K562 (cell line): Measurements from ENCODE around the gene LGALS12. TPM values are rescaled to one million over a fixed set of nuclear protein-coding genes. Genes with fewer than 3 reads are reported as not detected.

ENCODE experiments used
- ATAC-seq: fragments of 200-7000 bp; cut with Tn5 transposase; 3 replicates; pipeline ENCODE4 v1.9.1; 2020; ENCODE audit warnings: moderate library complexity
- BruUV-seq: library from RNA; stranded (reverse); fragments of 400-500 nt; replicated peaks from 2 replicates; lab custom pipeline; 2021; lab: Mats Ljungman, UMichigan
- CTCF ChIA-PET: fragments of 300-600 bp; formaldehyde crosslinking; extraction: SDS; loops from one replicate; lab custom pipeline; 2021; ENCODE audit warnings: low intra/inter-chr PET ratio; lab: Yijun Ruan, JAX
- POLR2A ChIA-PET: fragments of 300-600, 350-650 bp; sonication (Branson Sonifier 250); formaldehyde crosslinking; extraction: SDS; loops from one replicate; lab custom pipeline; 2021; ENCODE audit warnings: antibody characterized with exemption, inconsistent platforms; lab: Yijun Ruan, JAX
- DNase-seq, 4 experiments: peaks; one replicate each; pipeline versions ENCODE4 v3.0.0 to v3.0.0-alpha.2; 2011 to 2018; ENCODE audit warnings: low spot score in 3 of 4, mixed read lengths in 3 of 4; ENCODE audit errors: extremely low read depth in 1 of 4
- FAIRE-seq: peaks from 2 replicates; lab custom pipeline; 2011; peaks lifted over from hg19 to GRCh38; lab: Jason Lieb, UNC
- H2AFZ ChIP-seq: 2 replicates; pipeline ENCODE4 v1.6.0; 2011; ENCODE audit warnings: low read depth, low read length, control low read depth, inconsistent platforms
- H3K27ac ChIP-seq: fragments of 200-600 bp; 3 replicates; pipeline ENCODE4 v1.8.0; 2011; ENCODE audit warnings: low read depth, mild to moderate bottlenecking, control low read depth, inconsistent platforms, low read length, moderate library complexity, mixed read lengths; ENCODE audit errors: extremely low read depth
- H3K27me3 ChIP-seq, 2 experiments: fragments of 300-600 bp in 1 of 2; 2 replicates in 1 of 2; 3 replicates in 1 of 2; pipeline versions ENCODE4 v1.6.0 to v1.8.0; 2011; ENCODE audit warnings: inconsistent platforms in 2 of 2, low read length in 2 of 2, mild to moderate bottlenecking in 1 of 2, mixed read lengths in 1 of 2, moderate library complexity in 1 of 2; ENCODE audit not compliant: control insufficient read depth in 2 of 2, insufficient read depth in 2 of 2
- H3K36me3 ChIP-seq: fragments of 300-600 bp; 3 replicates; pipeline ENCODE4 v1.8.0; 2011; ENCODE audit warnings: mild to moderate bottlenecking, low read length, inconsistent platforms; ENCODE audit not compliant: control insufficient read depth, insufficient read depth
- H3K4me1 ChIP-seq, 2 experiments: fragments of 200-600 bp in 1 of 2; replicated peaks in 1 of 2; 2 replicates in 1 of 2; 3 replicates in 1 of 2; pipeline versions ENCODE4 v1.5.1 to v1.8.0; 2011; ENCODE audit warnings: inconsistent platforms in 2 of 2, low read length in 2 of 2, mild to moderate bottlenecking in 1 of 2, mixed read lengths in 1 of 2, moderate library complexity in 1 of 2; ENCODE audit not compliant: control insufficient read depth in 2 of 2, insufficient read depth in 2 of 2
- H3K4me2 ChIP-seq: 2 replicates; pipeline ENCODE4 v1.6.1; 2011; ENCODE audit warnings: low read length, control low read depth, inconsistent platforms, mixed read lengths; ENCODE audit not compliant: insufficient read depth
- H3K4me3 ChIP-seq: fragments of 200-600 bp; sonication (generic), shearing (Covaris generic); 2 replicates; pipeline ENCODE4 v1.5.1; 2016; ENCODE audit warnings: control low read depth, inconsistent platforms
- H3K79me2 ChIP-seq: fragments of 200-600 bp; 3 replicates; pipeline ENCODE4 v1.8.0; 2011; ENCODE audit warnings: low read length, inconsistent platforms; ENCODE audit not compliant: control insufficient read depth, insufficient read depth
- H3K9ac ChIP-seq, 2 experiments: 2 replicates each; pipeline versions ENCODE4 v1.6.0 to v1.6.1; 2011; ENCODE audit warnings: low read depth in 2 of 2, low read length in 2 of 2, control low read depth in 1 of 2, inconsistent platforms in 1 of 2, mild to moderate bottlenecking in 1 of 2, mixed read lengths in 1 of 2; ENCODE audit not compliant: insufficient read depth in 1 of 2
- H3K9me1 ChIP-seq: one replicate; pipeline ENCODE4 v1.6.0; 2011; ENCODE audit warnings: inconsistent platforms, mild to moderate bottlenecking, low read length, moderate library complexity; ENCODE audit not compliant: control insufficient read depth, insufficient read depth
- H3K9me3 ChIP-seq: replicated peaks from 2 replicates; pipeline ENCODE4 v1.5.1; 2011; ENCODE audit warnings: low read depth, low read length, inconsistent platforms; ENCODE audit not compliant: control insufficient read depth, insufficient read depth
- H4K20me1 ChIP-seq: replicated peaks from 2 replicates; pipeline ENCODE4 v1.6.1; 2011; ENCODE audit warnings: low read length, inconsistent platforms, mixed read lengths; ENCODE audit not compliant: control insufficient read depth, insufficient read depth
- BRD4 ChIP-seq: fragments of 200-600 bp; sonication (generic); IDR thresholded peaks from 2 replicates; pipeline ENCODE4 v1.6.1; 2017; ENCODE audit warnings: inconsistent platforms
- COPS2 ChIP-seq: fragments of 450-650 bp; conservative IDR thresholded peaks from 2 replicates; pipeline ENCODE4 v1.6.1; 2016; ENCODE audit warnings: mild to moderate bottlenecking, moderate library complexity
- FOXJ2 ChIP-seq: fragments of 200-800 bp; sonication (Bioruptor generic); IDR thresholded peaks from 2 replicates; pipeline ENCODE4 v1.6.1; 2016; ENCODE audit warnings: missing genetic modification characterization, missing compliant biosample characterization
- NBN ChIP-seq: fragments of 450-650 bp; IDR thresholded peaks from 2 replicates; pipeline ENCODE4 v1.6.1; 2016; ENCODE audit warnings: low read depth, mild to moderate bottlenecking
- RFX1 ChIP-seq: fragments of 450-650 bp; IDR thresholded peaks from 2 replicates; pipeline ENCODE4 v1.6.1; 2016; ENCODE audit warnings: mild to moderate bottlenecking, moderate library complexity
- TAF15 ChIP-seq: fragments of 200-400 bp; formaldehyde crosslinking; IDR thresholded peaks from 2 replicates; pipeline ENCODE4 v1.6.1; 2017; ENCODE audit warnings: mild to moderate bottlenecking, low read depth, low read length, moderate library complexity
- ZFP1 ChIP-seq: fragments of 450-650 bp; formaldehyde crosslinking; IDR thresholded peaks from 2 replicates; pipeline ENCODE4 v1.4.0; 2020; ENCODE audit warnings: mild to moderate bottlenecking, mixed read lengths
- ZNF121 ChIP-seq: sonication (generic); formaldehyde crosslinking; conservative IDR thresholded peaks from 2 replicates; pipeline ENCODE4 v1.8.0; 2022; ENCODE audit warnings: missing genetic modification reagents
- ZNF23 ChIP-seq: fragments of 250-450 bp; sonication (Bioruptor Pico); IDR thresholded peaks from 2 replicates; pipeline ENCODE4 v1.4.0; 2020; ENCODE audit warnings: mild to moderate bottlenecking
- ZNF668 ChIP-seq: fragments of 250-450 bp; sonication (Bioruptor Pico); IDR thresholded peaks from 2 replicates; pipeline ENCODE4 v1.8.0; 2022; ENCODE audit warnings: mild to moderate bottlenecking, inconsistent platforms
- ZNF77 ChIP-seq: fragments of 250-450 bp; sonication (Bioruptor Pico); IDR thresholded peaks from 2 replicates; pipeline ENCODE4 v1.5.0; 2020
- WGBS: fragments of 100-300 bp; shearing (Covaris generic); methylation state at CpG from one replicate; pipeline ENCODE4 v1.1.6; 2016; ENCODE audit warnings: low coverage, mixed read lengths; ENCODE audit not compliant: insufficient coverage; ENCODE audit errors: missing lambda C conversion rate; 5-methylcytosine and 5-hydroxymethylcytosine counted together
- in situ Hi-C: fragments of 300-500 bp; cut with MboI; formaldehyde crosslinking; loops from 4 replicates; pipeline ENCODE4 v1.15.0; 2018; ENCODE audit warnings: inconsistent platforms, mixed read lengths
- intact Hi-C: fragments of 100-400 bp; cut with micrococcal nuclease; formaldehyde crosslinking; loops from 2 replicates; pipeline ENCODE4 v1.14.2; 2022
- polyA plus RNA-seq, 8 experiments: library from polyadenylated mRNA; depleted of rRNA in 4 of 8; stranded (reverse) in 5 of 8; unstranded in 3 of 8; fragments of >200 nt; fragmentation: Nextera tagmentation in 2 of 8; fragmentation: Illumina TruSeq in 1 of 8; extraction: Ambion mirVana in 2 of 8; extraction: Trizol in 1 of 8; gene quantifications; 2 replicates each; pipeline versions ENCODE4 v1.2.1 to v1.2.3, GENCODE V29; 2011 to 2014; ENCODE audit warnings: inconsistent platforms in 1 of 8, missing spikeins in 1 of 8
- total RNA-seq, 7 experiments: library from RNA; depleted of rRNA in 6 of 7; stranded (reverse); fragments of >200 nt in 6 of 7; fragmentation: Illumina TruSeq in 2 of 7; extraction: Trizol in 2 of 7; gene quantifications; 2 replicates each; pipeline versions ENCODE4 v1.2.1 to v1.2.3, GENCODE V29; 2011 to 2021; ENCODE audit warnings: low replicate concordance in 1 of 7
- TF ChIP-seq, protein P1 (sequence below): fragments of 250-450 bp; sonication (Bioruptor Pico); IDR thresholded peaks from 2 replicates; pipeline ENCODE4 v1.5.0; 2022; ENCODE audit warnings: mild to moderate bottlenecking
- TF ChIP-seq, protein P2 (sequence below): fragments of 250-450 bp; sonication (Bioruptor Pico); IDR thresholded peaks from 2 replicates; pipeline ENCODE4 v1.8.0; 2022; ENCODE audit warnings: inconsistent platforms, mild to moderate bottlenecking, moderate library complexity, borderline replicate concordance

The LGALS12 gene
- total and polyA plus RNA-seq, 9 of the 15 experiments (the other 6 are each of a cell fraction or from before 2014, with no cell fraction given), result 0.66 to 8.0 (median 5.0) TPM

DNA sequence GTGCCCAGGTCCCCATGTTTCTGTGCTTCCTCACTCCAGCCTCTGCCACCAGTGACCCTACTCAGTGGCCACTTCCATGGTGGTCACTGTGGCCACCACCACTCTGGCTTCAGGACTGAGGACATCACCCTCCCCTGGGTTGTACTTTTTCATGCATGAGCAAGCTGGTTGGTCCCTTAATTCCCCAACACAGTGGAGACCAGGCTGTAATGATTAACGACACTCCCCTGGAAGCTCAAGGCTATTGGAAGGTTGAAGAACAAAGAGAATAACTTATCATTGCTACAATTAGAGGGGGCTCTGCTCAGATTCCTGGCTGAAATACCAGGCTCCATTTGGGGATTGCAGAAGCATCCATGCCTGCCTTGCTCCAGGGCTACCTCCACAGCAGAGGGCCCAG, 41.2 kb downstream of the LGALS12 start:
- no peak overlapping the region for H3K27ac ChIP-seq
- ChIA-PET POLR2A (interaction anchor here (1.0 to 1.2 kb wide), 2 partner anchors 10 to 16 kb away, joined by 3 to 7 read pairs; partner anchors contain the start of genes PLAAT2 and PLAAT4), CTCF (no interaction called here)
- H3K4me1 ChIP-seq, result no peaks in the 10 kb centered on the region; a peak in 1 of 5 replicates
- intact Hi-C loops (no loop called here), in situ Hi-C loops (no loop called here)
- ATAC-seq (no peak), DNase-seq (no peak), FAIRE-seq (no peak)
- no peak overlapping the region for H3K4me2 ChIP-seq
- H3K9me1 ChIP-seq, result no peaks in the 10 kb centered on the region
- no peak for TF ChIP-seq RFX1
- TF ChIP-seq, protein P1, sequence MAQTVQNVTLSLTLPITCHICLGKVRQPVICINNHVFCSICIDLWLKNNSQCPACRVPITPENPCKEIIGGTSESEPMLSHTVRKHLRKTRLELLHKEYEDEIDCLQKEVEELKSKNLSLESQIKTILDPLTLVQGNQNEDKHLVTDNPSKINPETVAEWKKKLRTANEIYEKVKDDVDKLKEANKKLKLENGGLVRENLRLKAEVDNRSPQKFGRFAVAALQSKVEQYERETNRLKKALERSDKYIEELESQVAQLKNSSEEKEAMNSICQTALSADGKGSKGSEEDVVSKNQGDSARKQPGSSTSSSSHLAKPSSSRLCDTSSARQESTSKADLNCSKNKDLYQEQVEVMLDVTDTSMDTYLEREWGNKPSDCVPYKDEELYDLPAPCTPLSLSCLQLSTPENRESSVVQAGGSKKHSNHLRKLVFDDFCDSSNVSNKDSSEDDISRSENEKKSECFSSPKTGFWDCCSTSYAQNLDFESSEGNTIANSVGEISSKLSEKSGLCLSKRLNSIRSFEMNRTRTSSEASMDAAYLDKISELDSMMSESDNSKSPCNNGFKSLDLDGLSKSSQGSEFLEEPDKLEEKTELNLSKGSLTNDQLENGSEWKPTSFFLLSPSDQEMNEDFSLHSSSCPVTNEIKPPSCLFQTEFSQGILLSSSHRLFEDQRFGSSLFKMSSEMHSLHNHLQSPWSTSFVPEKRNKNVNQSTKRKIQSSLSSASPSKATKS, result no peak
- TF ChIP-seq NBN, result no peak
- no peak for TF ChIP-seq ZNF668 (CRISPR knock-in tag)
- TF ChIP-seq, protein P2, sequence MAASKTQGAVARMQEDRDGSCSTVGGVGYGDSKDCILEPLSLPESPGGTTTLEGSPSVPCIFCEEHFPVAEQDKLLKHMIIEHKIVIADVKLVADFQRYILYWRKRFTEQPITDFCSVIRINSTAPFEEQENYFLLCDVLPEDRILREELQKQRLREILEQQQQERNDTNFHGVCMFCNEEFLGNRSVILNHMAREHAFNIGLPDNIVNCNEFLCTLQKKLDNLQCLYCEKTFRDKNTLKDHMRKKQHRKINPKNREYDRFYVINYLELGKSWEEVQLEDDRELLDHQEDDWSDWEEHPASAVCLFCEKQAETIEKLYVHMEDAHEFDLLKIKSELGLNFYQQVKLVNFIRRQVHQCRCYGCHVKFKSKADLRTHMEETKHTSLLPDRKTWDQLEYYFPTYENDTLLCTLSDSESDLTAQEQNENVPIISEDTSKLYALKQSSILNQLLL, result no peak
- no peak for TF ChIP-seq ZNF121 (CRISPR knock-in tag)
- TF ChIP-seq ZNF77, result no peak
- TF ChIP-seq ZFP1, result no peak
- TF ChIP-seq ZNF23 (CRISPR knock-in tag), result no peak
- no peak for TF ChIP-seq FOXJ2 (tag)
- no peak for TF ChIP-seq BRD4
- TF ChIP-seq COPS2, result no peak
- TF ChIP-seq TAF15, result no peak
- no peaks in the 10 kb centered on the region for H3K9me3 ChIP-seq
- peak overlapping the region in 1 of 2 experiments; percentile 4; a peak in 1 of 4 replicates for H3K9ac ChIP-seq
- no TSS peak for BruUV-seq
- no peak overlapping the region for H3K4me3 ChIP-seq
- H3K27me3 ChIP-seq, result peaks cover 0 to 5% of the 10 kb centered on the region in 2 experiments; a peak in 2 of 5 replicates
- H2AFZ ChIP-seq, result no peak overlapping the region
- H3K36me3 ChIP-seq, result no peaks in the 10 kb centered on the region
- no peaks in the 10 kb centered on the region for H3K79me2 ChIP-seq
- WGBS, result 0% methylated on average over 1 of the region's 1 CpG
- H4K20me1 ChIP-seq, result no peaks in the 10 kb centered on the region
